Activated T-cell treated with anti-CD3 and anti-CD28 coated beads, Interleukin-2, amount 50 U/mL, for 24 hours (primary cell): ENCODE results near the gene ADIG.

Source experiments
- DNase-seq: peaks from one replicate; pipeline ENCODE4 v3.0.0-alpha.2; 2020
- H3K27ac Mint-ChIP-seq: 2 replicates; pipeline ENCODE4 v1.8.0; 2020; ENCODE audit warnings: mild to moderate bottlenecking, mixed read lengths
- H3K27me3 Mint-ChIP-seq: 2 replicates; pipeline ENCODE4 v1.8.0; 2020; ENCODE audit warnings: mixed read lengths
- H3K36me3 Mint-ChIP-seq: 2 replicates; pipeline ENCODE4 v1.8.0; 2020; ENCODE audit warnings: low read depth, mixed read lengths
- H3K4me1 Mint-ChIP-seq: 2 replicates; pipeline ENCODE4 v1.8.0; 2020; ENCODE audit warnings: low read depth, mixed read lengths
- H3K4me3 Mint-ChIP-seq: 2 replicates; pipeline ENCODE4 v1.8.0; 2020; ENCODE audit warnings: mild to moderate bottlenecking, moderate library complexity, mixed read lengths
- H3K9me3 Mint-ChIP-seq: 2 replicates; pipeline ENCODE4 v1.8.0; 2020; ENCODE audit warnings: mixed read lengths

ADIG gene

GRCh38 chr20:38626921-38627659 lies 46.1 kb downstream of the ADIG start:
- Mint-ChIP-seq H3K9me3 (no peaks in the 10 kb centered on the region), H3K4me1 (no peaks in the 10 kb centered on the region), H3K36me3 (no peaks in the 10 kb centered on the region), H3K27ac (no peak overlapping the region), H3K4me3 (no peak overlapping the region), H3K27me3 (peaks cover 5% of the 10 kb centered on the region)
- no peak for DNase-seq

- Mint-ChIP-seq H3K36me3 (no peaks in the 10 kb centered on the region), H3K27me3 (peaks cover 11% of the 10 kb centered on the region), H3K9me3 (no peaks in the 10 kb centered on the region), H3K4me1 (peaks cover 3% of the 10 kb centered on the region), H3K27ac (no peak overlapping the region), H3K4me3 (no peak overlapping the region)
- no peak for DNase-seq
Observed at GRCh38 chr20:38628580-38629470, 47.8 kb downstream of the ADIG start.

DNA sequence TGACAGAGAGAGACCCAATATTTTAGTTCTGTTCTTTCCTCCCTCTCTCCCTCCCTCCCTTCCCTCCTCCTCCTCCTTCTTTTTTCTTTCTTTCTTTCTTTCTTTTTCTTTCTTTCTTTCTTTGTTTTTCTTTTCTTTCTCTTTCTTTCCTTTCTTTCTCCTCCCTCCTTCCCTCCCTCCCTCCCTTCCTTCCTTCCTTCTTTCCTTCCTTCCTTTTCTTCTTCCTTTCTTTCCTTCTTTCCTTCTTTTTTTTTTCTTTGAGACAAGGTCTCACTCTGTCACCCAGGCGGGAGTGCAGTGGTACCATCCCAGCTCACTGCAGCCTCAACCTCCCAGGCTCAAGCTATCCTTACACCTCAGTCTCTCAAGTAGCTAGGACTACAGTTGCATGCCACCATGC lies 49.0 kb downstream of the ADIG start:
- Mint-ChIP-seq H3K27me3 (peaks cover 18% of the 10 kb centered on the region), H3K4me3 (no peak overlapping the region), H3K9me3 (no peaks in the 10 kb centered on the region), H3K4me1 (peaks cover 3% of the 10 kb centered on the region), H3K27ac (no peak overlapping the region), H3K36me3 (no peaks in the 10 kb centered on the region)
- DNase-seq, result no peak

DNA sequence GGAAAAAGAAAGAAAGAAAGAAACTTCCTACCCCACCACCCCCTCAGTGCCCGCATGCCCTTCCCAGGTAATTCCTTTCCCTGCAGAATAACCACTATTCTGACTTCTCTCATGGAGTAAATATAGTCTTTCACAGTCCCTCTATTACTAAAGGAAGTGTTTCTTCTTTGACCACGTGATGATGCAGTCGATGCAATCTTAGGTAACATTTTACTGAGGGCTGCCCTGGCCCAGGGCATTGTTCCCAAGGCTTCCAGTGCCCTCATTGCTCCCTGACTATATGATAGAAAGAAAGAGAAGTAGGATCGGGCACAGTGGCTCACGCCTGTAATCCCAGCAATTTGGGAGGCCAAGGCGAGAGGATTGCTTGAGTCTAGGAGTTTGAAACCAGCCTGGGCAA lies 49.7 kb downstream of the ADIG start:
- peaks cover 19% of the 10 kb centered on the region for H3K27me3 Mint-ChIP-seq
- no peak overlapping the region for H3K27ac Mint-ChIP-seq
- H3K9me3 Mint-ChIP-seq, result no peaks in the 10 kb centered on the region
- H3K4me1 Mint-ChIP-seq, result peaks cover 3% of the 10 kb centered on the region
- DNase-seq, result no peak
- no peaks in the 10 kb centered on the region for H3K36me3 Mint-ChIP-seq
- no peak overlapping the region for H3K4me3 Mint-ChIP-seq

DNA sequence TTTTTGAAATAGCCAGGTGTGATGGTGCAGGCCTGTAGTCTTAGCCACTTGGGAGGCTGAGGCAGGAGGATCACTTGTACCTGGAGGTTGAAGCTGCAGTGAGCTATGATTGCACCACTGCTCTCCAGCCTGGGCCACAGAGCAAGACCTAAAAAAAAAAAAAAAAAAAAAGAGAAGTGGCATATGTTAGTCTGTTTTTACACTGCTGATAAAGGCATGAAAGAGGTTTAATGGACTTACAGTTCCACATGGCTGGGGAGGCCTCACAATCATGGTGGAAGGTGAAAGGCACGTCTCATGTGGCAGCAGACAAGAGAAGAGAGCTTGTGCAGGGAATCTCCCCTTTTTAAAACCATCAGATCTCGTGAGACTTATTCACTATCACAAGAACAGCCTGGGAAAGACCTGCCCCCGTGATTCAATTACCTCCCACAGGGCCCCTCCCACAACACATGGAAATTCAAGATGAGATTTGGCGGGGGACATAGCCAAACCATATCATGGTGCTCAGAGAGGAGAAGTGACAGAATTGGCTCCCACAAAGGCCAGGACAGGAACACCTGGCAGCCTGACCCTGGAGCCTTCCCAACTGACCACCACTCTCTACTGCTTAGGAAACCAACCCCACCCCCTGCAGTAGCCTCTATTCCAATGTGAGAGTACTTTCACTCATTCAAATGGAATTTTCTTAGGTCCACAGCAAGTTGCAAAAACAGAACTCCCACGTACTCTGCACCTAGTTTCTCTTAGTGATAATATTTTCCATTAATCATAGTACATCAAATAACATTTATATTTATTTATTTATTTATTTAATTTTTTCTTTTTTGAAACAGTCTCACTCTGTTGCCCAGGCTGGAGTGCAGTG lies 50.4 kb downstream of the ADIG start:
- no peak overlapping the region for H3K27ac Mint-ChIP-seq
- no peaks in the 10 kb centered on the region for H3K36me3 Mint-ChIP-seq
- H3K9me3 Mint-ChIP-seq, result no peaks in the 10 kb centered on the region
- peaks cover 3% of the 10 kb centered on the region for H3K4me1 Mint-ChIP-seq
- peaks cover 22% of the 10 kb centered on the region for H3K27me3 Mint-ChIP-seq
- no peak overlapping the region for H3K4me3 Mint-ChIP-seq
- no peak for DNase-seq

DNA sequence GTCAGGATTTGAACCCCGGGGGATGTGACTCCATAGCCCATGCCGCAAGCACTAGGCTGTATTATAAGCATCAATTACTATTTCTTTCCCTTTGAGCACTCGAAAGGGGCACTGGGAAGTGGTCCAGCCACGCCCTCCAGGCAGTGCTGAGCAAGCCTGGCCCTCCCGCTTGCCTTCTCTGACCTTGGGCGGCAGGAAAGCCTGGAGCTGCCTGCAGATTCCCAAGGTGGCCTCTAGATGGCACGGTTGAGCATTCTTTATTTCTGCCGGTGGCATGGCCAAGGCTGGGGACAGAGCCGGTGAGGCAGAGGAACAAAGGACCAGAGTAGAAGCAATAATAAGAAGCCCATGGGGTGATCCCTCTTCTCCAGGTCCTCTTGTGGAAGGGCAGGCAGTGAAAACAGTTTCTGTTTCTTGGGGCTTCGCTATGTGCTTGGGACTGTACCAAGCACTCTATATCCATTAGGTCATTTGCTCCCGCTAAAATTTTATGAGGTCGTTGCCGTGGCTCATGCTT lies 52.6 kb downstream of the ADIG start:
- H3K36me3 Mint-ChIP-seq, result no peaks in the 10 kb centered on the region
- no peak overlapping the region for H3K27ac Mint-ChIP-seq
- peaks cover 3% of the 10 kb centered on the region for H3K4me1 Mint-ChIP-seq
- DNase-seq, result peak; percentile 72
- H3K9me3 Mint-ChIP-seq, result no peaks in the 10 kb centered on the region
- peaks cover 26% of the 10 kb centered on the region for H3K27me3 Mint-ChIP-seq
- H3K4me3 Mint-ChIP-seq, result no peak overlapping the region

- no peaks in the 10 kb centered on the region for H3K9me3 Mint-ChIP-seq
- no peaks in the 10 kb centered on the region for H3K36me3 Mint-ChIP-seq
- H3K4me1 Mint-ChIP-seq, result peaks cover 3% of the 10 kb centered on the region
- H3K27me3 Mint-ChIP-seq, result peaks cover 31% of the 10 kb centered on the region
- no peak for DNase-seq
- no peak overlapping the region for H3K27ac Mint-ChIP-seq
- H3K4me3 Mint-ChIP-seq, result no peak overlapping the region
Observed at GRCh38 chr20:38635721-38636288, 54.8 kb downstream of the ADIG start.
